Lung microvascular endothelial cell (primary cell): ENCODE data around the gene PAX3. TPM values are rescaled to one million over a fixed set of nuclear protein-coding genes. Genes with fewer than 3 reads are reported as not detected.

ENCODE experiments used
- DNase-seq, 2 donors: peaks; one replicate each; pipeline versions ENCODE4 v3.0.0 to v3.0.0-alpha.2; 2010; ENCODE audit warnings: low read depth in 2 of 2
- total RNA-seq: library from RNA; depleted of rRNA; stranded (reverse); fragments of >200 nt; gene quantifications from 2 replicates; pipeline ENCODE4 v1.2.1, GENCODE V29; 2014

Gene PAX3
- total RNA-seq = under 0.01 TPM in 1 of 2 replicates, not detected in the other

DNA sequence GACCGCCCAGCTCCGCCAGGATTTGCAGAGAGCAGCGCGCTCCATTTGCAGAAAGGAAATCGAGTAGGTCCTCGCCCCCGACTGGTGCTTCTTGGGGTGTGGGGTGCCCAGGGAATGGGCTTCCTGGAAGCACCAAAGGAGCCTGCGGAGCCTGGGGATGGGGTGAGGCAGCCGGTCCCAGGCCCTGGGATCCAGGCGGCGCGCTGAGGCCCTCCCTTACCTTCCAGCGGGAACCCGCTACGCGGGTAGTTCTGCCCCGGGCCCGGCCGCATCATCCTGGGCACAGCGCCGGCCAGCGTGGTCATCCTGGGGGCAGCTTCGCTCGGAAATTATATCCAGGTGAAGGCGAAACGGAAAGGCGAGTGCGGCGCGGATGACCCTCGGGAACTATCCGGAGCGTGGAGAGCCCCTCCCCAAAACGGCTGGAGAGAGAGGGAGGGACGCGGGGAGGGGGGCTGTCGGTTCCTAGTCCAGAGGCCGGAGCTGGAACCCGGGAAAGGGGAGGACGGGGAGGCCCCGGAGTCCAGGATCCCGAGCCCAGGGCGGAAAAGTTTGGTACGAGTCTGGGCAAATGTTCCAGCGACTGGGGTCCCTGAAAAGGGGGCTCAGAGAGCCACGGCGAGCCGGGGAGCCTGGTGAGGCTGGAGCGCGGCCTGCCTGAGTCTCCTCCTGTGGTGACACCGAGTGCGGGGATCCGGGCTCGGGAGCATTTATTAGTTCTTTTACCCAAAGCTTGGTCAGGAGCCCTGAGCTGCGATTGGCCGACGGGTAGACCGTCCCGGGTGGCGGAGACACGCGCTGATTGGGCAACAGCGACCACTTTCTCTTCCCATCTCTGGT, at the start of gene PAX3:
PAX3 (minus strand) TSS at position 688 of the 840 bp plus-strand sequence; CDS start at position 305, 383 bp downstream.
- no peak for DNase-seq

DNA sequence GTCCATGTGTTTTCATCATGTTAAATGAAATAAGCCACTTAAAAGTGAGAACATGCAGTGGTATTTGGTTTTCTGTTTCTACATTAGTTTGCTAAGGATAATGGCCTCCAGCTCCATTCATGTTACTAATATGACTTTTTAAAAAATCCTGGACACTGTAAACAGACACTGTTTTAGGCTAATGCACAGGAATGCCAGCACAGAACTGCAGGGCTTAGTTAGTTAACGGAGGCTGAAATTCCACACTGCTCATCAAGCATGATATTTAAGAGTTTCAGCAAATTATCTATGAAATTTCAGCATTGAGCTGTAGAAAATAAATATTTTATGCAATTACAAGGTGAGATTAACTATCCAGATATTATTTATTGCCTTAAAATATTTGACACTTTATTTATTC, 42.5 kb upstream of the PAX3 start:
- DNase-seq = no peak

- DNase-seq = no peak
Observed at GRCh38 chr2:222338374-222338773, 39.6 kb upstream of the PAX3 start.

- no peak for DNase-seq
Observed at GRCh38 chr2:222336931-222337330, 38.1 kb upstream of the PAX3 start.

GRCh38 chr2:222336442-222336841, 37.6 kb upstream of the PAX3 start:
- DNase-seq = no peak

DNA sequence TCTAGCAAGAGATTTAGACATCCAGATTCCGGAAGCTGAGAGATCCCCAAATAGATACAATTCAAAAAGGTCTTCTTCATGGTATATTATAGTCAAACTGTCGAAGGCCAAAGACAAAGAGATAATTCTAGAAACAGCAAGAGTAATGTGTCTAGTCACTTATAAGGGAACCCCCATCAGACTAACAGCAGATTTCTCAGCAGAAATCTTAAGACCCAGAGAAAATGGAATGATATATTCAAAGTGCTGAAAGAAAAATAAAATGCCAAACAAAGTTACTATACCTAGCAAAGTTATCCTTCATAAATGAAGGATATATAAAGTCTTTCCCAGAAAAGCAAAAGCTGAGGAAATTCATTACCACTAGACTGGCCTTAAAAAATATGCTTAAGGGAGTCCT, 36.1 kb upstream of the PAX3 start:
- no peak for DNase-seq

DNA sequence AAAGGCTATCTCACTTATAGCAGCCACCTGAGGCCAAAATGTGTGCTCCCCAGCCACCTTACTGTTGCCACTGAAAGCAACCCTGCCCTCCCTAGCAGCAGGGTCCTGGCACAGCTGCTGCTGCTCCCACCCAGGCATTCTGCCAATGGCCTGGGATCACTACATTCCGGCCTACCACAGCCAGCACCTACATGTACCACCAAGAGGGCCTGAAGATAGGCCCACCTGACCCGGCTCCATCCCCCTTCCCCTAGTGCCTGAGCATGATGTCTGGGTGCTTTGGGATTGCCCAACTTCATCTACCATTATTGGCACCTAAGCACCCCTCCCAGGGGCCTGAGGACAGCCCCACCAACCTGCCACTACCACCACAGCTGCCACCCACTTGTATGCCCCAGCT, 34.6 kb upstream of the PAX3 start:
- no peak for DNase-seq

- no peak for DNase-seq
Observed at GRCh38 chr2:222332116-222332515, 33.3 kb upstream of the PAX3 start.

GRCh38 chr2:222330910-222331309, 32.1 kb upstream of the PAX3 start:
- DNase-seq = no peak

- no peak for DNase-seq
Observed at GRCh38 chr2:222322236-222322635, 23.4 kb upstream of the PAX3 start.

GRCh38 chr2:222320436-222321395, 21.9 kb upstream of the PAX3 start:
- peak; percentile 29 to 36 for DNase-seq

DNA sequence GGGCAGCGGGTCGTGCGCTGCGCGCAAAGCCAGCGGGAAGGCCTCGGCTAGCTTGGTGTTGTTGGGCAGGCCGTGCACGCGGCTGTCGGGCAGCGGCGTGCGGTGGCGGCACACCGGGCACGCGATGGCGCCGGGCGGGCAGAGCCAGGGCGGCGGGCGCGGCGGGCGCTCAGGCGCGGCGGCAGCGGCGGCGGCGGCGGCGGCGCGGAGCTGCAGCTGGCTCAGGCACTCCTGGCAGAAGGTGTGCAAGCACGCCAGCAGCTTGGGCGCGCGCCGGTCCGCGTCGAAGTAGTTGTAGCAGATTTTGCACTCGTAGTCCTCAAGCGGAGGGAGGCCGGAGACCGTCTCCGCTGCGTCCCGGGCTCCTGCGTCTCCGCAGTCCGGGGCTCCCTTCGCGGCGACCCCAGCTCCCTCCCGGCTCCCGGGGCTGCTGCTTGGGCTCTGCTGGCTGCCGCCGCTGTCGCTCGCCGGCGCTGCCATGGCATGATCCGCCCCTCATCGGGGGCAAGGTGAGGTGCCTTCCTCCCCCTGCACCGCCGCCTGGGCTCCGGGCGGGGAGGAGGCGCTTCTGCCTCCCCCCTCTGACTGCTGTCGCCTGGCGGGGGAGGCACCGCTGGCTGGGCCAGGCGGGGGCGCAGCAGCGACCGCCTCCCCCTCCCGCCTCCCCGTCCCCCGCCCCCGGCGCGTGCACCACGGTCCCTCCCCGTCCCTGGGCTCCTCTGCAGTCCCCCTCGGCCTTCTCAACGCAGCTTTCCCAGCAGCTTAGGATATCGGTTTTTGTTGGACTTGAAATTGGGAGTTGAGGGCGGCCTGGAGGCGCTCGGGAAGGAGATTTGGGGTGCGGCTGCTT, 21.0 kb upstream of the PAX3 start:
- DNase-seq = peak; percentile 35 to 40

GRCh38 chr2:222318712-222319585, 20.2 kb upstream of the PAX3 start:
- DNase-seq = peak; percentile 52 to 58

DNA sequence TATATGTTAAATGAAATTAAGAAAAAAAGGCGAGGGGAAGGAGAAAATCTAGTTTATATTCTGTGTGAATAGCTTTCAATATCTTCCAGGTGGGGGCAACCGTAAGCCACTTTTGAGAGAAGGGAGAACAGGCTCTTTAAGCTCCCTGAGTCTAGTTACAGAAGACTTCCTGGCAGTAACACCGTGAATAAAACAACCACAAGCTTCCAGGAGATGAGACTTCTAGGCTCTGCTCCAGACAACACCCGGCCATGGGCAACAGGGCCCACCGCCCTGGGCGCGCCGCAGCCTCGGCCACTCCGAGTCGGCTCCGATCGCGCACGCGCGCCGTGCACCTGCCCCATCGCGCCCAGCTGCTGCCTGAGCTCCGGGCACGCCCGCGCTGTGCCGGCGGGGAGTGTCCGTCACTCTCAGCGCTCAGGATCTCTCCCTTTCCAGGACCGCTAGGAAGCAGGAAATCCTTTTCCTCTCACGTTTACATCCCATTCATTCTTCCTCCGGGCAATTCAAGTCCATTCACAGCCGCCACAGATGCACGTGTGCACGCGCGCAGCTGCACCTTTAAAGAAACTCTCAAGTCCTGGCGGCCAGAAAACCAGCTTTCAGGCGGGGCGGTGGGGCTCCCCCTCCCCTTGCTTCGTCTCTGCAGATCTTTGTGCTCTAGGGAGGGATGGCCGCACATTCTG, 19.4 kb upstream of the PAX3 start:
- peak; percentile 71 to 74 for DNase-seq

DNA sequence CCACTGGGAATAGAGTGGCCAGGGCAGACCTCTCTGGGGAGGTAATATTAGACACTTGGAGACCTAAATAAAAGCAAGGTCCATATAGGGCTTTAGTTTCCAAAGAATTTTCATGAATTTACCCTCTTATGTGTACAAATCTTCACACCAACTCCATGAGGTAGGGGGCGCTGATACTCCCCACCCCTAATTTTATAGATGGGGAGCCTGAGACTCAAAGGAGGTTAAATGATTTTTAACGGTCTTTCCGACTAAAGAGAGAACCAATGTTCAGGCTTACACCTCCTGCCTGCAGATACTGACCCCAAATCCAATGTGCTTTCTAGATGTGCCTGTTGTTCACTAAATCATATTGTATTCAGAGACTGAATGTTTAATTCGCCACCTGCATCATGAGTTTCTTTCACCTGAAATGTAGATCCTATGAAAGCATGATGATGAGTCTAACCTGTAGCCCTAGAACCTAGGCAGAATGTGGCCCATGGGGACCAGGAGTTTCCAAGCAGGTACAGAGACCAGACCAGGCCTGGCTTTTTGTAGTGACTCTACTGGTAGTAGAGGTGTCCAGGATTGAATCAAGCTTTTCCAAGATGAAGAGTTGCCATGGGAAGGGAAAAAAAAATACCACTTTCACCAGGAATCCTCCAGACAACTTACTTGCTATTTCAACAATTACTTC, 16.8 kb upstream of the PAX3 start:
- no peak for DNase-seq

DNA sequence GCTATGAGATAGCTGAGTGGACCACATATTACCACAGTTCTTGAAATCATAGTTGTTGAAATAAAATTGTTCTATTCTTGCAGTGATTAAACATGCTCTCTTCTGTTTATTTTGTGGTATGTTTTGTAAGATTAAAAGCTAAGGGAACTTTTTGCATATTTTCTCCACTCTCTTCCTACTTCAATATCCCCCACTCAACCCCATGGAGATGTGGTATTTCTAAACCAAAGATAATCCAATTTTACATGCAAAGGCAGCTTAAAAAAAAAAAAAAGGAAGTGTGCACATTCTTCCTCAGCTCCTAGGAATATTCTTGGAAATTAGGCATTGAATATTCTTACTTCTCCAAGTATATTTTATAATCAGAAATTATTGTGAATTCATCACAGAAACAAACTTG, 15.0 kb upstream of the PAX3 start:
- DNase-seq = no peak

DNA sequence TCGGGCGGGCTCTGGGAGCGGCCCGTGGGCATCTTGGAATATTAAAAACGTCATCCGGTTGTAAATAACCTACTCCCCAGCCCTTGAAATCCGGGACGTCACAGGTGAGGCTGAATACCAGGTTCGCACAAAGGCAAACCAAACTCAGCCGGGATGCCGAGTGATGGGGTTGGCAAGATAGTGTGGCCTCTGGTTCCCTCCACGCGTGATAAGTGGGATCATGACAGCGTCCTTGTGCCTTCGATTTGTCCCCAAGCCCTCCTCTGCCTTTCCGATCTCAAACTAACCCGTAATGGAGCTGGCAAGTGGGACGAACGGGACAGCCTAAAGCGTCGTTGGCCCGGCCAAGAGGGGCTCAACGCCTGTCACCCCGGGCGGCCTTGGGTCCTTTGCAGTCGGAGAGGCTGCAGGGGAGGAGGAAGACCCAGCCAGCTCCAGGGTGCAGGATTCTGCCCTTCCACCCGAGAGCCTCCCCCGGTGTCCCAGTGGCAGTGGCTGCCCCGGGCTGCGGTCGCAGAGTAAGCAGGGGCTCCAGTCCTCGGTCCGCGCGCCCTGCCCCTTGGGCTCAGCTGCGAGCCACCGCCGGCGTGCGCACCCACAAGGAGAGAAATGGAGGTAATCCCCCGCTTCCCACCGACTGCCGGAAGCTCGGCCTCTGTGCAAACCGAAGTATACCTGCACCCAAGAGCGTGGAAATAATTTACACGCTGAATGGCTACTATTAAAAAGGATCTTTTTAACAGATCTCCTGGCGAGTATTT, 13.4 kb upstream of the PAX3 start:
- DNase-seq = no peak

- DNase-seq = no peak
Observed at GRCh38 chr2:222311319-222311977, 12.7 kb upstream of the PAX3 start.
